Breast epithelium (tissue), 3 donors: ENCODE measurements around the gene NKX2-4.

ENCODE experiments used
- CTCF ChIP-seq, 3 donors: fragments of 450-650 bp; IDR thresholded peaks; one replicate each; pipeline ENCODE4 v1.5.1; 2016 to 2017; ENCODE audit warnings: antibody characterized with exemption in 3 of 3, mild to moderate bottlenecking in 3 of 3, moderate library complexity in 3 of 3
- POLR2A ChIP-seq: fragments of 450-650 bp; IDR thresholded peaks from one replicate; pipeline ENCODE4 v1.6.1; 2016; ENCODE audit warnings: antibody characterized with exemption, mild to moderate bottlenecking, moderate library complexity

- no peak for TF ChIP-seq CTCF (IDR thresholded peaks at IDR 0.05)
- no peak for TF ChIP-seq POLR2A
Measured at GRCh38 chr20:21355981-21356380, 41.3 kb downstream of the NKX2-4 start.
